NOMO-1 treated with dmso at 0.1 percent for 144 hours (cell line): ENCODE measurements around the gene XG.
"Not testable (repeated sequence)": the region's sequence is repeated elsewhere in the genome, so short reads cannot be mapped to it uniquely, and the experiment has no call there.

Source experiments
- DNase-seq: peaks from one replicate; lab custom pipeline; 2025; ENCODE audit not compliant: unreplicated experiment; lab: John Stamatoyannopoulos, UW

Gene XG, protein sequence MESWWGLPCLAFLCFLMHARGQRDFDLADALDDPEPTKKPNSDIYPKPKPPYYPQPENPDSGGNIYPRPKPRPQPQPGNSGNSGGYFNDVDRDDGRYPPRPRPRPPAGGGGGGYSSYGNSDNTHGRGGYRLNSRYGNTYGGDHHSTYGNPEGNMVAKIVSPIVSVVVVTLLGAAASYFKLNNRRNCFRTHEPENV

DNA sequence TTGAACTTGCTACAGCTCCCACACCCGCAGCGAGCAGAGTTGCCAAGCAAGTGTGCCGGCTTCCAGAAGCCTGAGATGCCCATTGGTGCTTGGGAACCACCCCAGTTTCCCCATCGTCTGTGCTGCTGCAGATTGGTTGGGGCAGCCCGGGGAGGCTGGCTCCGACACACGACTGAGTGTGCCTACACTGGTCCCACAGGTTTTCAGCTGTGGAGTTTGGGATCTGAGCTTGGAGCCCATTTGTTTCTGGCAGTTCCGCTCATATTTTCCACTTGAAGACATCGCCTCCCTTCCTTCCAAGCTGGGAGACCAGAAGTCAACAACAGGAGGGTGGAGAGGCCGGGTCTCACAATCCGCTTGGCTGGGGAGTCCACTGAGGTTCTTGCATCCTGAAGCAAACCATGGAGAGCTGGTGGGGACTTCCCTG, at the start of gene XG:
Gene XG, plus strand, starts transcription at position 167 of the 427 bp plus-strand sequence. Its CDS starts 235 bp downstream, at position 402.
- DNase-seq: not testable (repeated sequence)

DNA sequence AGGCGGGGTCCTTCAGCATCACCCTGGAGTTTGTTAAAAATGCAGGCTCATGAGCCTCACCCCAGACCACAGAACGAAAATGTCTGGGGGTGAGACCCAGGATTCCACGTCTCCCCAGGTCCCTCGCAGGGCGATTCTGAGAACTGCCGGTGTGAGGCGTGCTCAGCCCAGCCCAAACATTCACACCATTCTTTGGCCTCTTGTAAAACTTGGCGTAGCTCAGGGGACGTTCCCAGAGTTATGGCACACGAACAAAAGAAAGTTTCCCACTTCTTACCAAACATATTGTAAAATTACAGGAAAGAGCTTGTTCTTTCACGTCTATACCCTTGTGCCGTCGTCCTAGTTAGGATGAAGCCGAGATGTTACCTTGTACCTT, 47.9 kb upstream of the XG start:
- no peak for DNase-seq

DNA sequence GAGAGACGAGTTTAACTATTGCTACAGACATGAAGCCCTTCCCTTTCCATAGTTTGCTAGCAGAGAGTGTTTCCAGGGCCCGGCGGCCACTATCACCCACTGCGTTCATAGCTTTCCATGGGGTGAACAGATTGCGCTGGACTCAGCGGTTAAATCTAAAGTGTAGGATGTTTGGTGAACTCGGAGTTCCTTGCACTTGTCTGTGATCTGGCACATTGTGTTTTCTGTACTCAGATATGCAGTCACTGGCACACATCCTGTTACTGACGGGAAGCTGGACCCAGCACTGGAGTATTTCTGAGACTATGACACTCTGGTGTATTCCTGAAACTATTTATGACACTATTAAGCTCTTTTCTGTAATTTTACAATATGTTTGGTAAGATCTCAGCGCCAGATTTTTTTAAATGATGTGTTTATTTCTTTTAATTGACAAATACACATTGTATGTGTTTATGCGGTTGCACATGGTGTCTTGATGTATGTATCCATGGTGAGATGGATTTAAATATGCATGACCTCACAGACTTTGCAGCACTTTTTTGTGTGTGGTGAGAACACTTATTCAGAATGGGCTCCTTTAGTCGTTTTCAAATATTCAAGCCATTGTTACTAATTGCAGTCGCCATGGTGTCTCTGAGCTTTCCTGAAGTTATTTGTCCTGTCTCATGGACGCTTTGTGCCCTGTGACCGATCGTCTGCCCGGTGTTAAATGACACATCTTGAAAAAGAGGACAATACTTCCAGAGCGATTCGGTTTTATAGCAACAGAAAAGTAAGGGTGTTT, 46.6 kb upstream of the XG start:
- no peak for DNase-seq

DNA sequence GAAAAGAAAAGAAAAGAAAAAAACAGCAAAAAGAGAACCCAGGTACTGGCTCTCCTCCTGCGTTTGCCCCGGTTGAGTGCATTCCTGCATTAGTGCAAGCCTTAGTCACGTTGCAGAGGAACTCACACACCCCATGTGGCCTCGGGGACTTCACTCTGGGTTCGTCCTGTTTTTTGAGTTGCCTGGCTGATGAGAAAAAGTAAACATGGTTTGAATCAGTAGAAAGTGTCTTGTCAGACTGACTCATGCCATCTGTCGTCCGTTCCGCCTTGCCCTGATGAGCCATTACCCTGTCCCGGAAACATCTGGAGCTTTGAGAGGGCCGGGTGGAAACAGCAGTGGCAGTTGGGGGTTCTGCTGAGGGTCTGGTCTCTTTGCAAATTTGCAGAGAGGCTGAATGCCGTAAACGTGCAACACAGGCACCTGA, 44.5 kb upstream of the XG start:
- no peak for DNase-seq

DNA sequence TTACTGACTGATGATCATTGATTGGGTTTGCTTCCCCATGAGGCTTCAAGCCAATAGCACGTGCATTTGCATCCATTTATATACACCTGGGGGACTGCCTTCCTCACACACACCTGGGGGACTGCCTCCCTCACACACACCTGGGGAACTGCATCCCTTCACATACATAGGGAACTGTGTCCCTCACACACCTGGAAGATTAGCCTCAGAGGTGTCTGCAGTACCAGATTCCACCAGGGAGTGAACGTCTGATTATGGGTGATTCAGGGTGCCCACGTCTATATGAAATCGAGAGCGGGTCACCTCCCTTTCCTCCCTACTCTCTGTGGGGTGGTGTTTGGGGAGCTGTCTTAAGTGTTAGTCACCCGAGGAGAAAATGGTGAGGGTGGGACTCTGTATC, 43.8 kb upstream of the XG start:
- no peak for DNase-seq

DNA sequence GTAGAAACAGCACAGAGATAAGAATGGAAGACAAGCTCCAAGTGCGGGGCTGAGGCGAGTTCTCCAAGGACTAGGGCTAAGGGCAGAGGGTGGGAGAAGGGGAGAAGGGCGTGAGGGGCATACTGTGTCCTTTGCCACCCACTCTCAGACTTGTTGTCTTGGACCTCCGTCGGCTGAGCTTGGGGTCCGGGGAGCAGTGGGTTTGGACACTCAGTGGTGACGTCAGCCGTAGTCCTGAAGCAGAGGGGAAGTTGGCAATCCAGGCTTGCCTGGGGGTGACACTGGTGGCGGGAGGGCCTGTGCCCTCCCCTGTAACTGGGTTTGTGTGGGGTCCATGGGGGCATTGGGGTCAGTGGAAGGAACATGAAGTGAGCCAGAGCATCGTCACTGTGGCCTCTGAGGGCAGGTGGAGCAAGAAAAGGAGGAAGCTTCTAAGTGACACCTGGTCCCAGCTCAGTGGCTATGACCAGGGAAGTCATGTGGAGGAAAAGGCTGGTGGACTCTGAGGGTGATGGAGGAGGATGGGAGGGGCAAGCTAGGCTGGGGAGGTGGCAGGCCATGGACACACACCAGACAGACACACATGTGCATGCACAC, 43.1 kb upstream of the XG start:
- DNase-seq: no peak

DNA sequence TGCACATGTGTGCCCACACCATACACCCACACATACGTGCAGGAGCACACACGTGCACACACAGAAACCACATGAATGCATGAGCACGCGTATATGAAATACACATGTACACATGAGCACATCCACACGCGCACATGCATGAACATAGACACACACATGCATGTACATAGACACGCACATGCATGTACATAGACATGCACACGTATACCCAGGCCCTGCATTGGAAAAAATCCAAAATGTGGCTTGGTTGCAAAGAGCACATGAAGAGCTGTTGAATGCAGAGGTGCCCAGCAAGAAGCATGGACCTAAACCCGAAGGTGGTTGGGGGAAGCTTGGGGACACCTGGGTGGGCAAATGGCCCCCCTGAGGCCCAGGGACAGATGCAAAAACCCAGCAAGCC, 42.3 kb upstream of the XG start:
- no peak for DNase-seq

DNA sequence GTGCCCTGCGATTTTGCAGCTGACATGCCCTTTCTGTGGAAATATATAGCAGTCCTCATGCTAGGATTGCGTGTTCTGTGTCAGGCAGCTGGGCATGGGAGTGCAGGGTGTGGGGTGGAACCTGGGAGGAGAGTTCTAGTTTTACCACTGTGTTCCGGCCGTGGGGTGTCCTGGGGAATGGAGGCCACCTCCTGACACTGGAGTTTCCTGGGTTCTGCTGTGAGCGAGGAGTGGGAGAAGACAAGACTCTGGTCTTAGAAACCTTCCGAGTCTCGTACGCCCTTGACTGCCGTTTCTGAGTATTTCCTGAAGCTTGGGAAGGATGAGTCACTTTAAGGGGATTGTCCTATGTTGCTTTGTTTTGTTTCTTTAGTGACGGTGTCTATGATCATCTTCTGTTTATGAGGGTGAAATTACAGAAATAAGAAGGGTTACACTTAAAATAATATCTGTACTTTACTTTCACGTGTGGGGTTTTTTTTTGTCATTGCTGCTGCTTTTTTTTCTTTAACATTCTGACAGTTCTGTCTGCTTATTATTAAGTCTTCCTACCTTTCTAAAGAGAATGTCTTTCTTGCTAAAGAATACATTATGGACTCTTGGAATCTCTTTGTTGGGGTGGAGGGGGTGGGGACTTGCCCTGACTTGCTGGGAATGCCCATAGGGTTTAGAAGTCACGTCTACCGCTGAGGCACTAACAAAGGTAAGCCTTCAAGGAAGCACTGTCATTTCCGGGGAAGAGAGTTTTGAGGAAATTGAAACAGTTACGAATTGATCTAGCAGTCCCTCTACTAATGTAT, 41.6 kb upstream of the XG start:
- DNase-seq: no peak

DNA sequence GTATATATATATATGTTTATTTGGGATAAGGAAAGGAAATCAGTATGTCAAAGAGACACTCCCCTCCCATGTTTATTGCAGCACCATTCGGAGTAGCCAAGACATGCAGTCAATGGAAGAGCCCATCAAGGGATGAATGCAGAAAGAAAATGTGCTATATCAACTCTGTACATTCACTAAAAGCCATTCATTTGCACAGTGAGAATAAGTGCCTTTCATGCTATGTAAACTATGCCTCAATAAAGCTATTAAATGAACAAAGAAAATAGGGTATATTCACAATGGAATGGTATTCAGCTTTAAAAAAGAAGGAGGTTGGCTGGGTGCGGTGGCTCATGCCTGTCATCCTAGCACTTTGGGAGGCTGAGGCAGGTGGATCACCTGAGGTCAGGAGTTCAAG, 40.4 kb upstream of the XG start:
- DNase-seq: no peak

DNA sequence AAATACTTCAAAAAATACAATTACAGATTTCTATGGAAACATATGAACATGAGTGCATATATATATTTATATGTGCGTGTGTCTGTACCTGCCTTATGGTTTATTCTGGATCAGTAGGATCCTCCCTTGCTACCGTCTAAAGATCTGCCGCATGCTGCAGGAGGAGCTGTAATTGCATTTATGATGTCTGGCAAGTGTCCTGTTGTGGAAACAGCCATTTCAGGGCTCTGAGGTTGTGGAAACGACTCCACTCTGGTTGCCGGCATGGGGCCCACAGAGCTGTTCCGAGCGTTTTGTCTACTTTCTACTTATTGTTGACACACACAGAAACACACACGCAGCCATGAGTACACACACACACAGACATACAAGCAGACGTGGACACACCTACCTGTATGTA, 39.4 kb upstream of the XG start:
- no peak for DNase-seq

DNA sequence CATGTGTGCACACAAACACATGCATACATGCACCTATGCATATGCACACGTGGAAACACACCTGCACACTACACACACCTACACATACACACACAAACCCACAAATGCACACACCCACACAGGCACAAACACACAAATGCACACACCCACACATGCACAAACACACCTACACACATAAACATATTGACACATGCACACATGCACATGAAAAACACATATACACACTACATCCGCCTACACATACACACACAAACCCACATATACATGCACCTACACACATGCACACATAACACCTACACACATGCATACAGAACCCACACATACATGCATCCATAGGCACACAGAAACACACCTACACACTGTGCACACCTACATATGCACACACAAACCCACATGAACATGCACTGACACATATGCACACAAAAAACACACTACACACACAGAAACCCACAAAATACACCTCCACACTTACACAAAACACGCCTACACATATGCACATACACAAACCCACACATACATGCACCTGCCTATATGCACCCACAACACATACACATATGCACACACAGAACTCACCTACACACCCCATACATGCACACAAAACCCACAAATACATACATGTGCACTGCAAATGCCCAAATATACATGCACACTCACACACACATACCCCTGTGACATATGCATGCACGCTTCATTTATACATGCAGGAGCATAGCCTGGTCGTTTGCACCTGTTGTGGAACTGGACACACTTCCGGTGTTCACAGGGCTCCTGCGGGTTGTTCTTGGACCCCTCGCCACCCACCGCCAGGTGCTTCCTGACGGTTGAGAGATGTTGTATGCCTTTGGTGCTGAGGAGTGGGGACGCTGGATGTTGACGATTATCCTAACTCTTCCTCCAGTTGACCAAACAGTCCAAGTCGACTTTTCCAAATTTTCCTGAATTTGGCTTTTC, 38.7 kb upstream of the XG start:
- no peak for DNase-seq

DNA sequence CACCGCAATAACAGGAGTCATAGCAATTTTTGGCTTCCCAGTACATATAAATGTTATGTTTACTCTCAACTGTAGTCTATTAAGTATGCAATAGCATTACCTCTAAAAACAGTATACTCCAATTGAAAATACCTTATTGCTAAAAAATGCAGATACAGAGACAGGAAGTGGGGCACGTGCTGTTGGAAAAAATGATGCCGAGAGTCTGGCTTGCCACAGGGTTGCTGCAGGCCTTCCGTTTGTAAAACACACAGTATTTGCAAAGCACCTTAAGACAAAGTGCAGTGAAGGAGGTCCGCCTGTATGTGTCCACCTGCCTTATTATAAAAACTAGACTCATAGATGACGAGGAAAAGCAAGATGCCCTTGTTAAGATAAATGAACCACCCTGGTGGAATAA, 37.3 kb upstream of the XG start:
- DNase-seq: no peak

DNA sequence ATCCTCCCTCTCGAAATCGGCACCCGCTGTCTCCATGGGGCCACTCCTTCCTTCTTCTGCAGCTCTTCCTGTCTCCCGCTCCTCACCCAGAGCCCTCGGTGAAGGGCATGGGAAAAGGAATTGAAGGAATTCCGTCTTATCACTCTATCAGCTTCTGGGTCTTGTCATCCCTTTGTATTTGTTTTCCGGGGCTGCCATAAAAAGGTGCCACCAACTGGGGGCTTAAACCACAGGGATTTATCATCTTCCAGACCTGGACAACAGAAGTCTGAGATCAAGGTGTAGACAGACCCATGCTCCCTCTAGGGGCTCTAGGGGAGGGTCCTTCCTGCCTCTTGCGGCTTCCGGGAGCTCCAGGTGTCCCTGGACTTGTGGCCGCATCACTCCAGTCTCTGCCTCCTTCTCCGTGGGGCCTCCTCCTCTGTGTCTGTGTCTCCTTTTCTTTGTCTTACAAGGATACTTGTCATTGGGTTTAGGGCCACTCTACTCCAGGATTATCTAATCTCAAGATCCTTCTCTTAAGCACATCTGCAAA, 36.7 kb upstream of the XG start:
- no peak for DNase-seq

DNA sequence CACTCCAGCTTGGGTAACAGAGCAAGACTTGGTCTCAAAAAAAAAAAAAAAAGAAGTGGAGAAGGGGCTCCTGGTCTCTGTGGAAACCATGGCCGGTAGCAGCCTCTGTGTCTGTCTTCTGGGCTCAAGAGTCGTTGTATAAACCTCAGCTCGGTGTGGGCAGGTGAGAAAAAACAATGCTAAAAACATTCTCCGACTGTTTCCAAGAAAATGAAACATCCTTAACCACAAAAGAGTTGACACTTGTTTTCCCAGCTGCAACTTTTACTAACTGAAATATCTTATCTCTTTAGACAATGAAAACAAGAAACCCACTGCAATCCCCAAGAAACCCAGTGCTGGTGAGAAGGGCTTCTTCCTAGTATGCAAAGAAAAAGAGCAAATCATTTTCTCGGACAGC, 34.5 kb upstream of the XG start:
- DNase-seq: no peak

DNA sequence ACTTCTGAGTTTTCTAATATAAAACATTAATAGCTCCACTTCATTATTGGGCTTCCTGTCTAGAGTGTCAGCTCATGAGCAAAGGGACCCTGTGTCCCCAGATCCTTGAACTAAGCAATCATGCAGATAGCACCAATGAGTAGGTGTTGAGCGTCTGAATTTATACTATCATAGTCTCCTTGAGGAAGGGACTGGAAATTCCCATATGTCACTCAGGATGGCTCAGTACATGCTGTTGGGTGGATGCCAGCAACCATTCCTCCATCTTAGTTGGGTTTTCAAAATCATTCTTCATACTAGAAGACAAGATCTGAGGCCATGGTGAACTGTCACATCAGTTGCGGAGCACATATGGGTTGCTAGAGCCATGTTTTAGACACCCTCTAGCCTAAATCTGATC, 33.0 kb upstream of the XG start:
- DNase-seq: no peak

DNA sequence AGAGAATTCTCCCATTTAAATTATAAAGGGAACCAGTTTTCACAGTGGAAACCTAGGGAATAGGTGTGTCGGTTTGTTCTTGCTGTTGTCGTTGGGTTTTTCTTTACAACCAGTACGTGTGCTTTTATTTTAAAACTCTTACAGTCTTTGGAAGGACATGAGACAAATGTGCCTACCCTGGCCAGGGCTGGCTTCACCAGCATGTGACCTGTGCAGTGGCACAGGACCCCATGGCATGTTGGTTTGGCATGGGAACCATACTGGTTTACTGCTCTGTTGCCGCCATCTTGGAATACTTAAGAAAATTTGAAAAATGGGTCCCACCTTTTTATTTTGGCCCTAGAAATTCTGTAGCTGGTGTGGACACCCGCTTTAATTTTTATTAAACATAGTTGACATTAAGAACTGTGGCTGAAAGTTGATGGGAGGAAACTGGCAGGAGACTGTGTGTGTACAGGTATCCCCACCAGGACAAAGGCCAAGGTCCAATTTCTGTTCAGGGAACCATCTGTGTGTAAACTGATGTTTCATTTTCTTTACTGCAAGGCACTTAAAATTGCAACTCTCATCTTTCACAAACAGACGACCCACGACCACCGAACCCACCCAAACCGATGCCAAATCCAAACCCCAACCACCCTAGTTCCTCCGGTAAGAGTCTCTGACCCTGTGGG, 31.9 kb upstream of the XG start:
- DNase-seq: no peak

DNA sequence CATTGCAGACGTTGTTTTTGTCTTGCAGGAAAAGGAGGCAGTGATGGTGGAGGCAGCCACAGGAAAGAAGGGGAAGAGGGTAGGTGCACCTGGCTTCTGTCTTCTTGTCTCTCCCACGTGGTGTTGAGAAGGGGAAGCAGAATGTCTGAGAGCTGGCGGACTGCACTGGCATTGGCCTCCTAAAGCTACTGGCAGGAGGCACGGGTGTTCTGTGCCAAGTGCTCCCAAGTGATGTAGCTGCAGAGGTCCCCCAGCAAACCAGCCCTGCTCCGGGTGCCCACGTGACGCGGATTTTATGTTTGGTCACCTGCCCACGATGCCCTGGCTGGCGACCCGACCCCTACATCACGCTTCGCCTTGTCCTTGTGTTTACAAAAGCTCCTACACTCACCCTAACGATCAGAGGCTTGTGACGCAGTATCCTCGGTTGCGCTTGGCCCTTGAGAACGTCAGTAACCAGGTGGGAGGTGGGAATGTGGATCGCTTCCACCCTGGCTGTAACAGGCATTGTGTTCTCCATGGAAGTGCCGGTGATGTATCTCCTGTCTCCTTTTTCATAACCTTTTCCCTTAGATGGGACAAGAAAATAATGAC, 28.5 kb upstream of the XG start:
- no peak for DNase-seq

DNA sequence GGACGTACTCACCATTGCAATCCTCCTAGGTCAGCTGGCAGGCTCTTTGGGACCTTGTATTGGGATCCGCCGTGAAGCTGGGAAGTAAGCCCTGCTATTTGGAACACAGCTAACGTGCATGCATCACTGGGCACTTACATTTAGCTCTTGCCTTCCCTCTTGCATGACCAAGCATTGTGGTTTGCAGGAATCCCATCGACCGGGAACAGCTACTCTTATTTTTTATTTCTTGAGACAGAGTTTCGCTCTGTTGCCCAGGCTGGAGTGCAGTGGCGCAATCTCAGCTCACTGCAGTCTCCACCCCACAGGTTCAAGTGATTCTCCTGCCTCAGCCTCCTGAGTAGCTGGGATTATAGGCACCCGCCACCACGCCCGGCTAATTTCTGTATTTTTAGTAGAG, 24.6 kb upstream of the XG start:
- not testable (repeated sequence) for DNase-seq

DNA sequence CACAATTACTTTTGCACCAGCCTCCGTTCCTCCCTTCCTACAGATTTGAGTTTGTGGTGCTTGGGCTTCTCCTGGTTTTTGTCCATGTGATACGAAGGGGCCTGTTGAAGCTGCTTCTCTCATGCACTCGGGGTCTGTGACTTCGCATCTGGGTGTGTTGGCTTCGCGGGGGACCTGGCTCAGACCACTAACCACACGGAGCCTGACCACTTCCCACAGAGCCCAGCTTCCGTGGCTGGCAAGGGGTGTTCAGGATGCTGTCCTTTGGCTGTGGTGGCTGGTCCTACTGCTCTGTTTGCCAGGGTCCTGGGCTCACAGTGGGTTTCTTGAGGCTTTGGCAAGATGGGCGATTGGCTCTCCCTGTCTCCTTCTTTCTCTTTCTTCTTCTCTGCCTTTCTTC, 19.8 kb upstream of the XG start:
- DNase-seq: no peak
